HL-60 (cell line): Measurements from ENCODE around the gene AHR.

ENCODE experiments used
- CTCF ChIP-seq: IDR thresholded peaks from one replicate; pipeline ENCODE4 v1.5.1; 2011; ENCODE audit warnings: low read length, control low read depth, inconsistent platforms; ENCODE audit not compliant: insufficient read depth
- POLR2AphosphoS5 ChIP-seq: IDR thresholded peaks from 2 replicates; pipeline ENCODE4 v1.6.1; 2012; ENCODE audit warnings: low read depth
- REST ChIP-seq: IDR thresholded peaks from 2 replicates; pipeline ENCODE4 v1.6.1; 2012; ENCODE audit warnings: low read depth; ENCODE audit not compliant: insufficient replicate concordance

- TF ChIP-seq CTCF (no peak), POLR2AphosphoS5 (no peak), REST (no peak)
Observed at GRCh38 chr7:17329440-17329839, 31.0 kb downstream of the AHR start.
